Lower leg skin (tissue), 3 donors: ENCODE results near the gene BICRAL.

Experiments
- CTCF ChIP-seq, 3 donors: fragments of 450-650 bp; IDR thresholded peaks; one replicate each; pipeline ENCODE4 v1.5.1; 2016; ENCODE audit warnings: antibody characterized with exemption in 3 of 3, mild to moderate bottlenecking in 3 of 3, moderate library complexity in 2 of 3
- POLR2A ChIP-seq, 2 donors: fragments of 450-650 bp; IDR thresholded peaks; one replicate each; pipeline ENCODE4 v1.6.1; 2016 to 2017; ENCODE audit warnings: antibody characterized with exemption in 2 of 2, mild to moderate bottlenecking in 1 of 2, moderate library complexity in 1 of 2

GRCh38 chr6:42916288-42916687 lies 134.4 kb downstream of the BICRAL start:
- no peak for TF ChIP-seq CTCF (IDR thresholded peaks at IDR 0.05)
- TF ChIP-seq POLR2A (IDR thresholded peaks at IDR 0.05): no peak
